Posterior vena cava (tissue), 2 donors: Measurements from ENCODE around the gene LAGE3. TPM values are rescaled to one million over a fixed set of nuclear protein-coding genes. Genes with fewer than 3 reads are reported as not detected.
A peak's percentile ranks its signal among the peaks of the same experiment; 100 is the strongest.

Experiments used
- DNase-seq: peaks from one replicate; pipeline ENCODE4 v3.0.0-alpha.2; 2020; ENCODE audit warnings: low spot score
- intact Hi-C, 2 donors: fragments of 100-400 bp; cut with DNase I; formaldehyde crosslinking; loops; one replicate each; pipeline versions ENCODE4 v1.14.1 to v1.14.2; 2022 to 2023
- total RNA-seq, 2 donors: library from RNA; stranded (reverse); fragmentation: NEBNext Ultra II Directional; extraction: Animal tissue kit (Norgen Biotek cat#: 25700); gene quantifications; one replicate each; pipeline ENCODE4 v1.2.1, GENCODE V29; 2021
- donor health status: DM: yes; HTN: yes; CAD: no.
- donor health status: DM: yes; HTN: yes; CAD: no.

The LAGE3 gene
- total RNA-seq, 2 donors from 2014 or later, result 10.2 to 15.0 TPM

DNA sequence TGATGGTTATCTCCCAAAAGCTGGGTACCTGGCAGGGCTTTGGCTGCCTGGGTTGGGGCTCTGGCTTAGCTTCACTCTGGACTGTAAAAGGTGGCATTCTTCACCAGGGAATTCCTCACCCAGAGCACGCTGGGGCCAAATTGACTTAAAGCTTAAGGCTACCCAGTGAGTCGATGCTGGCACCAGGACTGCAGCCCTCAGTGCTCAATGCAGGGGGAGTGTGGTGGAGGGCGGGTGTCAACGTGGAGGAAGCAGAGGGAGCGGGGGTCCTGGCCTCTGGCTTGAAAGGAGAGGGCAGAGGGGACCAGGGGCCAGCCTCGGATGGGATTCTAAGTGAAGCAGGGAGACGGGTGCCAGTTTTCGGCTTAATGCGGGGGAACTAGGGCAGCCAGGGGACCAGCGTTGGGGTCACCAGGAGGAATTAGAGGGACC lies 35.6 kb downstream of the LAGE3 start:
- DNase-seq, result no peak
- intact Hi-C loops, result loop anchor here in 1 of 2 donors (1.0 kb wide), 1 partner anchor 29 kb away; no protein-coding TSS in a partner anchor

DNA sequence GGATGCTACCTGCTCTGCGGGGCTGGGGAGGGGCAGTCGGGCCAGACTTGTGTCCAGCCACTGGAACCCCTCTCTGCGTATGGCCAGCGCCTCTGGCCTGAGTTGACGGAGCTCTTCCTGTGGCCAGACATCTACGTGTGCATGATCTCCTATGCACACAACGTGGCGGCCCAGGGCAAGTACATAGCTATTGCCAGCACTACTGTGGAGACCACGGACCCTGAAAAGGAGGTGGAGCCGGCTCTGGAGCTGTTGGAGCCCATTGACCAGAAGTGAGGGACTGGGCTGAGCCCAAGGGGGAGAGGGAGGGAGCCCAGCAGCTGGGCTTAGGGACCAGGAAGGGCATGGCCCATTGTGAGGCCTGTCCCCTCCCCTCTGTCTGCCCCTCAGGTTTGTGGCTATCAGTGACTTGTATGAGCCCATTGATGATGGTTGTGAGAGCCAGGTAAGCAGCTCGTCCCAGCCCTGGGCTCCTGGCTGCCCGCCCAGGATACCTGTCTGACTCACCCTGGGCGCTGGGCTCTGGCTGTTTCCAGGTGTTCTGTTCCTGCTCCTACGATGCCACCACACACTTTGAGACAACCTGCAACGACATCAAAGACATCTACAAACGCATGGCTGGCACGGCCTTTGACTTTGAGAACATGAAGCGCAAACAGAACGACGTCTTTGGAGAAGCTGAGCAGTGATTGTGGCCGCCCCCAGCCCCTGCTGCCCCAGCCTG lies 36.9 kb downstream of the LAGE3 start:
- intact Hi-C loops, result no loop called here
- DNase-seq, result no peak

DNA sequence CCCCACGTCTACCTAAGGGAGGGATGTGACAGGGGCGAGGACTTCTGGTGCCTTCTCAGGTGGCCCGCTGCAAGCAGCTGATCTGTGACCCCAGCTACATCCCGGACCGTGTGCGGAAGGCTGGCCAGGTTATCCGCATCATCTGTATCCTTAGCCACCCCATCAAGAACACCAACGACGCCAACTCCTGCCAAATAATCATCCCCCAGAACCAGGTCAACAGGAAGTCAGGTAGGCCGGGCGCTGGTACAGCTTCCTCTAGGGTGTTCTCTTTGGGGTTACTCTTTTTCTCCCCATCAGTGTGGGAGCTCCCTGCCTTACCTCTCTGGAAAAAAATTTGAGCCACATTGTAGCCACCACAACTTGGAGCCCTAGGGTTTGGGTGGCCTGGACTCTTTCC lies 37.5 kb downstream of the LAGE3 start:
- DNase-seq, result no peak
- intact Hi-C loops, result no loop called here

DNA sequence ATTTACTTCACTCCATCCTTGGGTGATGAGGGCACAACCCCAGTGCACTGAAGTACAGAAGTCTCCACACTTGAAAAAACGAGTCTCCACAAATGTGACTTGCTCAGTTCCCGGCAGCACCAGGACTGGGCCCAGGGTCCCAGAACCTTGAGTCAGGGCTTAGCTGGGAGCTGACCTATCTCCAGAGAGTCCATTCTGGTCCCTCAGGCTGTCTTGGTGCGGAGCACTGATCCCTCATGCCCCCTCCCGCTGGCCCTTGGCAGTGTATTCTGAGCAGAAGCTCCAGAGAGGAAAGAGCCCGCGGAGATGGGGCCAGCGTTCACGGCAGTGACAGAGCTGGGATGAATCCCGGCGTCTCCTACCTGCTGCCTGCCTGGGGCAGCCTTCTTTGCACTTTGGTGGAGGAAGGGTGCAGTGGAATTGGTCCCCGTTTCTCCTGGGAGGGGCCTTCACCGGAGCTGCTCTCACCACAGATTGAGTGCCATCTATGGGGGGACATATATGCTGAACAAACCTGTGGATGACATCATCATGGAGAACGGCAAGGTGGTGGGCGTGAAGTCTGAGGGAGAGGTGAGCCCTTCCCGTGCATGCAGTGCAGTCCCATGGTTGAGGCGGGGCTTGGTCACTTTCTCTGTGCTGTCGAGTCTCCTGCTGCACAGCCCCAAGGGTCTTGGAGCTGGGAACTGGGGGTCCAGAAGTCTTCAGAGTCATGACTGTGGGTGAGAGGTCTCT lies 38.3 kb downstream of the LAGE3 start:
- intact Hi-C loops, result no loop called here

DNA sequence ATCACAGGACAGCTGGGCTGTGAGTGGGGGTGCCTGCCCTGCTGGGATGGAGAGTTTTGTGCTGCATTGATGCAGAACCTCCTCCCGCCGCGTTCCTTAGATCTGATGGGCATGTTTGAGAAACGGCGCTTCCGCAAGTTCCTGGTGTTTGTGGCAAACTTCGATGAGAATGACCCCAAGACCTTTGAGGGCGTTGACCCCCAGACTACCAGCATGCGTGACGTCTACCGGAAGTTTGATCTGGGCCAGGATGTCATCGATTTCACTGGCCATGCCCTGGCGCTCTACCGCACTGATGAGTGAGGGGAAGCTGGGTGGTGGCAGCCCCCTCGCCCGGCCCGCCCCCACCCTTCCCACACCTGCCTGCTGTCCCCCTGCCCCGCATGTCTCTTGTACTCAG lies 39.2 kb downstream of the LAGE3 start:
- intact Hi-C loops, result no loop called here
- no peak for DNase-seq

More for the DNA sequence above, 38.3 kb downstream of the LAGE3 start:
- DNase-seq, result no peak

DNA sequence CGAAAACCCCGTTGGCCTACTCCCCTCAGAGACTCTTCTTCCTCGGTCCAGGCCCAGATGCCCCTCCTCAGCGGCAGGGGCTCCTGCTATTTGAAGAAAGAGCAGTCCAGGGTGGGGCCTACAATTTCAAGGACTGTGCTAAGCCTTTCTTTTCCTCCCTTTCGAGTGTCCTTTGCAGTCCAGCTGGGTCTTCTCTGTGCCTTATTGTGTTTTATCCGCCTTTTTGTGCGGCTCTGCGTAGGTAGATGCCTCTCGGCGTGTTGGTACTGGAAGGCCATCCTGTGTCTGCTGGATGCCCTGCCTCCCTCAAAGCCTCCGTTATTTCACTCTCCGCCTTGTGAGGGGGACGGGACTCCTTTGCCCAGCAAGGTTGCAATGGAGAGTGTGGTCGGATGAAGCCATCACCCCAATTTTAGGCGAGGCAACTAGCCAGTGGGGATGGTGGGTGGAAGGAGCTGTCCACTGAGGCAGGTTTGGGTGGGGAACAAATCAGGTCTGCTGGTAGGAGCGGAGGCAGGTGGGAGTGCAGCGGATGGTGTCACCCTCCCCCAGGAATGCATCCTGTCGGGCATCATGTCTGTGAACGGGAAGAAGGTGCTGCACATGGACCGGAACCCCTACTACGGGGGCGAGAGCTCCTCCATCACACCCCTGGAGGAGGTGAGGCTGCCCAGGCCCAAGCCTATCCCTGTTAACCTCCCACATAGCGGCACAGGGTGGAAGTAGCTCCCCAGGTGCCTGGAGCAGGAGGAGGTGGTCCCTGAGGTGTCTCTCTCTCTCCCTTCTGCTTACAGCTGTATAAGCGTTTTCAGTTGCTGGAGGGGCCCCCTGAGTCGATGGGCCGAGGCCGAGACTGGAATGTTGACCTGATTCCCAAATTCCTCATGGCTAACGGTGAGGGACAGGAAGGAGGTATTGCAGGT lies 40.8 kb downstream of the LAGE3 start:
- intact Hi-C loops, result no loop called here
- DNase-seq, result no peak

DNA sequence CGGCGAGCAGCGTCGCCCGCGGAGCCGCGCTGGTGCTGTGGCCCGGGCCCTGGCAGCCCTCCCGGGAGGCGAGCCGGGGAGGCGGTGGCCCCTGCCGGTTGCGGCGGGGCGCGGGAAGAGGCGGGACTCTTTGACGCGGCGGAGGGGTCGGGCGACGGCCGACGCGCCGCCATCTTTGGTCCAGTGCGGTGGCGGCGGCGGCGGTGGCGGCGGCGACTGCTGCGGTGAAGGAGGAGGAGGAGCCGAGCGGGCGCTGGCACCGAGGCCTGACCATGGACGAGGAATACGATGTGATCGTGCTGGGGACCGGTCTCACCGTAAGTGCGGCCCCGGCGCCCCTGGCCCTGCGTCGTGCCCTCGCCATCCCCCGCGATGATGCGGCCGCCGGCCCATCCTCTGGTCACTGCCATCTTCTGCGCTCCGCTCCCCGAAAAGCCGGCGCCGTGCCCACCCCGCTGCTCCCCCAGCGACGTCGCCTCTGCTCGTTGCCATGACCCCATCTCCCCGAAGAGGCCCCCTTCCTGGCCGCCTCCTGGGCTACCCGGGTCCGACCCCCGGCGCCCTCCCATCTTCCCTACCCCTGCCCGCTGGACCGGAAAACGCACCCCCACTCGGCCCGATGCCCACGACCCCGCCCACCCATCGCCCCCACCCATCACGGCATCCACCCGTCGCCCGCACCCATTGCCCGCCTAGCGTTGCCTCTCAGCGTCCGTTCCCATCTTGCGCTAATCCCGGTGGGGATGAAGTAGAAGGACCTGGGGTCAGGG lies 41.9 kb downstream of the LAGE3 start, which contains the start of gene GDI1:
TSS of gene GDI1 (plus strand) at position 172 of the 770 bp plus-strand sequence. CDS start at position 273, 101 bp downstream.
- intact Hi-C loops, result no loop called here
- DNase-seq, result peak; percentile 86

DNA sequence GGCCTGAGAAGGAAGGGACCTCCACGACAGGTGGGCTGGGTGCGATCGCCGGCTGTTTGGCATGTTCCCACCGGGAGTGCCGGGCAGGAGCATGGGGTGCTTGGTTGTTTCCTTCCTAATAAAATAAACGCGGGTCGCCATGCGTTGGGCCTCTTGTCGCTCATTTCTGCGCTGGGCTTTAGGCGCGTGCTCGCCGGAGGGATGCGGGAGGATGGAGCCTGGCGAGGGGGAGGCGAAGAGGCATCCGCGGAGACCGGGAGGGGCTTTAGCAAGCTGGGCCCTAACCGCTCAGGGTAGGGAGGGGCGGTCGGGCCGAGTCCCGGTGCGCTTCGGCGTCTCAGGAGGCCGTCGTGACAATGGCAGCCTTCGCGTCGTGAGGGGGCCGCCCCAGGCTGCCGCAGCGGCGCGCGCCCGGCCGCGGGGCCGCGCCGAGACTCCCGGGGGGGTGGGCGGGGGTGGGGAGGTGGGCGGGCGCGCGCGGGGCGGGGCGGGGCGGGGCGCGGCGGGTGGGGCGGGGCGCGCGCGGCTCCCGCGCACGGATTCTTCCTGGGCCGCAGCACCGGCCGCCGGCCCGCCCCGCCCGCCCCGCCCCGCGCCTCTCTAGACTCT lies 42.6 kb downstream of the LAGE3 start:
- DNase-seq, result peak; percentile 86
- intact Hi-C loops, result no loop called here

DNA sequence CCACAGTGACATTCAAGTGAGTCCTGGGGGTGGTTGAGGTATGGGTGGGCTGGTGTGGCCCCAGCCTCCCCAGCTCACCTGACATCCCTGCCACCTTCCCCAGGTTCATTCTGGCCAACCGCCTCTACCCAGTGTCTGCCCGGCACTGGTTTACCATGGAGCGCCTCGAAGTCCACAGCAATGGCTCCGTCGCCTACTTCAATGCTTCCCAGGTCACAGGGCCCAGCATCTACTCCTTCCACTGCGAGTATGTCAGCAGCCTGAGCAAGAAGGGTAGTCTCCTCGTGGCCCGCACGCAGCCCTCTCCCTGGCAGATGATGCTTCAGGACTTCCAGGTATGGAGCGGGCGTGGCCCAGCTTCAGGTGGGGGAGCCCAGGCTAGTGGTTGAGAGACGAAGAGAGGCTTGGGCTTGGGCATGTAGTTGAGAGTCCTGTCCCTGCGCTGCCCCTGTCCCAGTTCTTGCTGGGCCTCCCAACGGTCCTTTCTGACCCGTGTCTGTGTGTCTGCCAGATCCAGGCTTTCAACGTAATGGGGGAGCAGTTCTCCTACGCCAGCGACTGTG lies 43.8 kb downstream of the LAGE3 start:
- intact Hi-C loops, result no loop called here
- DNase-seq, result no peak

DNA sequence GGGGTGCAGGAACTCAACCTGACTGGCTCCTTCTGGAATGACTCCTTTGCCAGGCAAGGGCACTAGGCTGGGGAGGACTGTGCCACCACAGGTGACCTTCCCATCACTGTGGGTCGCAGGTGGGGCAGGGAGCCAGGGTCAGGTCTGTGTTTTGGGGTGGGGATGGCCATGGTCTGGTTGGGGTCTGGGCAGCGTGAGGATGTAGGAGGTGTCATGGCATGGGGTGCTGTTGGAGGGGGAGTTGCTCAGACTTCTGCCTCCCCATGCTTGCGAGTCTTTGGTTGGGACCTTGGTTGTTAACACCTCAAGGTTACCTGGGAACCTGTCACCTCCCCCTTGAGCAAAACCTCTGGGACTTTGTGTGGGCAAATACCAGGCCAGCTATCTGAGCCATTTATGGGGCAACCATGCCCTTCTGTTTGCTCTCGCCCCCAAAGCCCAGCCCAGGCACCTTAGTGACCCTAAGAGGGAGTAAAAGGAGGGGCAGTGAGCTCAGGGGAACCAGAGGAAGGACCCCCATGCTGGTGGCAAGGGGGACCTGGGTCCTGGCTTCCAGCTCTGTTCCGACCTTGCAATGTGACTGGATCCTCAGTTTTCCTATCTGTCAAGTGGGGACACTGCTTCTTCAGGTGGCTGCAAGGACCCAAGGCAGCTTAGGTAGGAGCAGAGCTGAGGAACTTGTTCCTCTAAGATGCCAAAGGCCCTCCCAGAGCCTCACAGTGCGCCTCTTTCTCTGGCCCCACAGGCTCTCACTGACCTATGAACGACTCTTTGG lies 44.5 kb downstream of the LAGE3 start:
- intact Hi-C loops, result no loop called here
- no peak for DNase-seq

DNA sequence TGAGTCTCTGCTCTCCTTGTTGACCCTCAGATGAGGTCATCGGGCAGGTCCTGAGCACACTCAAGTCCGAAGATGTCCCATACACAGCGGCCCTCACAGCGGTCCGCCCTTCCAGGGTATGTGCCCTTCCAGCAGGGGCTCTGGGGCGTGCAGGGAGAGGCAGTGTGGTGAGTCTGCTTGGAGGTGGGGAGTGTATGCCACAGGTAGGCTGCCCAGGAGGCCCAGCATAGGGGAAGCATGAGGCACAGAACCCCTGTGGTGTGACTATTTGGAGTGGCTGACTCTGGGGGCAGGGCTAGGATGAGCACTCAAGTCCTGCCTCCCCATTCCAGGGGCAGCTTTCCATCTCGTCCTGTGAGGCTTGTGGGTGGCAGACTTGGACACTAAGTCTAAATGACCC lies 45.5 kb downstream of the LAGE3 start:
- no peak for DNase-seq
- intact Hi-C loops, result no loop called here

DNA sequence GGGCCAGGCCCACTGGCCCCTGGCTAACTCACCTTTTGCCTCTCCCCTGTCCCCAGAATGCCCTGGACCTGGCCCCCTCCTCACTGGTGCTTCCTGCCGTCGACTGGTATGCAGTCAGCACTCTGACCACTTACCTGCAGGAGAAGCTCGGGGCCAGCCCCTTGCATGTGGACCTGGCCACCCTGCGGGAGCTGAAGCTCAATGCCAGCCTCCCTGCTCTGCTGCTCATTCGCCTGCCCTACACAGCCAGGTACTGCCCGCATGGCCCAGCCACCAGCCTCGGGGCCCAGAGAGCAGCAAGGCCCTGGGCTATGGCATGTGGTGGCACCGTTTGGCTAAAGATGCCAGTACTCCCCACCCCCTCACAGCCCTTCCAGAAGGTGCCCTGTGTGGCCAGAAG lies 46.9 kb downstream of the LAGE3 start:
- intact Hi-C loops, result no loop called here
- DNase-seq, result no peak

DNA sequence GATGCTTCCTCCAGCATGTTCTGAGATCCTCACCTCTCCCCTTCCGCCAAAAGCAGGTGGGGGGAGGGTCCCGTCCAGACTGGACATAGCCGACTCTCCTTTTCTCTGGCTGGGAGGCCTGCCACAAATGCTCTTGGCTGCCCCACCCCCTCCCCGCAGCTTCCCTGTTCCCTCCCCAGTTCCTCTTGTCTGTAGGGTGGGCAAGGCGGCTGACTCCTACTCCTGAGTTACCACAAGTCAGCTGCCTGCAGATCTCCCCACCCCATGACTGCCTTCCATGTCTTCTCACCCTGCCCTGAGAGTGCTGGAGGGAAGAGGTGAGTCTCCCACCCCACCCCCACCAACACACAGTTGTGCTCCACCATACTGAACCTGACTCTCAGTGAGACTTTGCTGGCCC lies 47.7 kb downstream of the LAGE3 start:
- intact Hi-C loops, result no loop called here
- DNase-seq, result peak; percentile 80

DNA sequence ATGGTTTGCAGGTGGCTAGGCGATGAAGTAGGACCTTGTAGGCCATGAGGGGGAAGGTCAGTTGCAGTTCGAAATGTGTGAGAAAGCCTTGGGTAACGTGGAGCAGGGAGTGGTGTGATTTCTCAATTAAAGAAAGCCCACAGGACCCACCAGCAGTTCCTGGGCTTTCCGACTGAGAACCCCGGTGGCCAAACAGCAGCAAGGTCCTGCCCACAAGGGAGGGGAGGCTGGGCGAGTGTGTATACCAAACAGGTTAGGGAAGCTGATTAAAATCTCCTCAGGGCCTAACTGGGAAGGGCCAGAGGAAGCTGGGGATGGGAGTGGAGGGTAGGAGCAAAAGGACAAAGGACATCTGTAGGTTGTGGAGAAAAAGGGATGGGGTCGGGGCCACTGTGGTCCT lies 48.2 kb downstream of the LAGE3 start:
- intact Hi-C loops, result no loop called here
- no peak for DNase-seq

DNA sequence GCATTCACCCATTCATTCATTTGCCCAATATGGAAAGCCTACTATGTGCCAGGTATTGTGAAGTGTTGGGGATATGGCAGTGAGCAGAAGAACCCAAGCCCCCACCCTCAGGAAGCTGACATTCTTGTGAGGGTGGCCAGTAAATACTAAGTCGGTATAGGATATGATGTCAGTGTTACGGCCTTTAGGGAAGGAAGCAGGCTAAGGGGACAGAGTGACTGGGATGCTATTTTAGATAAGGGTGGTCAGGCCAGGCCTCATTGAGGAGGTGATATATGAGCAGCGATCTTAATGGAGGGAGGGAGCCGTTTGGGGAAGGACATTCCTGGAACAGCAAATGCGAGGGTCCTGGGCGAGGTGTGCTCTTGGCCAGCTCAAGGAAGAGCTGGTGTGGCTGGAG lies 48.6 kb downstream of the LAGE3 start:
- no peak for DNase-seq
- intact Hi-C loops, result no loop called here

DNA sequence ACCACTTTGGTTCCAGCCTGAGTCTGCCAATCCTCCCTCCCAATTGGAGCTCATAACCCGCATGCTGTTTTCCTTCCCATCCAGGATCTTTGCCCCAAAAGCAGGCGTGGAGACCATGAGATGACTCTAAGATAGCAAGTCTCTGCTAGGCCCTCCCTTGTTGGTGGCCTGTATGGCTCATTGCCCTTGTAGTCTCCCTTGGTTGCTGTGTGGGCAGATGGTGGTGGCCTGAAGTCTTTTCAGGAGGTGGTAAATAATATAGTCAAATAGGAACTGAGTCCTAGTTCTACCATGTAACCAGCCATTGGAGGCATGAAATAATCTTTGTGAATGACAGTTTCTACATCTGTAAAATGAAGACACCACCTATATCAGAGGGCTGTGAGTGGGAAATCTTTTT lies 49.4 kb downstream of the LAGE3 start:
- DNase-seq, result no peak
- intact Hi-C loops, result no loop called here
